GM12801 (cell line): ENCODE data around the gene CRB2.

Source experiments
- CTCF ChIP-seq: IDR thresholded peaks from one replicate; pipeline ENCODE4 v1.5.1; 2011; ENCODE audit warnings: control low read depth; ENCODE audit not compliant: insufficient read length; ENCODE audit errors: extremely low read depth

The CRB2 gene

GRCh38 chr9:123362856-123363255, 6.9 kb downstream of the CRB2 start:
- no peak for TF ChIP-seq CTCF

DNA sequence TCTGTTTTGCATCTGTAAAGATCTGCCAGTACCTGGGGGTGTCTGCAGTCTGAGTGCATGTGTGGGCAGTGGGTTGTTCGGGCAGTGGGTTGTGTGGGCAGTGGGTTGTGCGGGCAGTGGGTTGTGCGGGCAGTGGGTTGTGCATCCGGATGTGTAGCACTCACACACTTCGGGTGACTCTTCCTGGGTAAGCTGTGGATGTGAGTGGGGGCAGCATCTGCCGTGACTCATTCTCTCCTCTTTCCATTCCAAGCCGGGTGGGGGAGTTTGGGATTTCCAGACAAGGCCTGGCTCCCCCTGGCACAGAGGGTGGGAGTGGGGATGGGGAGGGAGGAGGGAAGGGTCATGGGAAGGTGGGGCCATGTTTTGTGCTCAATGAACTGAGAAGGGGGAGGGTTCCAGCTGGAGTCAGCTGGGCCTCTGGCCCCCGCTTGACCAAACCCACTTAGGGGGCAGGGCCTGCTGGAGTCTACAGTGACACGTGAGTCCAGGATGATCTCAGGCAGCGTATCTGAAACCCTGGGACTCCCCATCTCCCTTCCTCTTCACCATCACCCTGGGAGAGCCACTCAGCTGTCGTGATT, 8.3 kb downstream of the CRB2 start:
- TF ChIP-seq CTCF, result no peak

DNA sequence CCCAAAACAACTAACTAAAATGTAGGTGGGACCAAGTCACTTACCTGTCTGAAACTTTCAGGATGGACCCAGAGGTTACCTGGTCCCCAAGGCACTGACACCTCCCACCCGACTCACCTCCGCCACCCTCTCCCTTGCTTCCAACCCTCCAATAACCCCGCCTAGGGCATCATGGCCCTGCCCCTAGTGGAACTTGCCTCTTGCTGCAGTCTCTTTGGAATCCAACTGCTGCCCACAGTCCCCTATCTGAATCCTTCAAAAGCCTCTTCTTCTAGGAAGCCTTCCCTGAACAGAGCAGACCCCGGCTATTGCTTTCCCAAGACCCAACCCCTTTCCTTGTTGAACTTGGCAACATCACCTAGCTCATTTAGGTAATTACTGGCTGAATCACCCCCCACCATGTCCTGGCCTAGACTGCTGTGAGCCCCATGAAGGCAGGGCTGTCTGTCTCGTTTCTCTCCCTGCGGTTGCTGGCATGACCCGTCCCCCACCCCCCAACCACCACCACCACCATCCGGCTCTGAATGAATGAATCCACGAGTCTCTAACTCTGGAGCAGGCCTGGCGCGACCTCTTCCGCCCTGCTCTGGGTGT, 9.4 kb downstream of the CRB2 start:
- TF ChIP-seq CTCF, result no peak

GRCh38 chr9:123365881-123366528, 10.0 kb downstream of the CRB2 start:
- no peak for TF ChIP-seq CTCF

DNA sequence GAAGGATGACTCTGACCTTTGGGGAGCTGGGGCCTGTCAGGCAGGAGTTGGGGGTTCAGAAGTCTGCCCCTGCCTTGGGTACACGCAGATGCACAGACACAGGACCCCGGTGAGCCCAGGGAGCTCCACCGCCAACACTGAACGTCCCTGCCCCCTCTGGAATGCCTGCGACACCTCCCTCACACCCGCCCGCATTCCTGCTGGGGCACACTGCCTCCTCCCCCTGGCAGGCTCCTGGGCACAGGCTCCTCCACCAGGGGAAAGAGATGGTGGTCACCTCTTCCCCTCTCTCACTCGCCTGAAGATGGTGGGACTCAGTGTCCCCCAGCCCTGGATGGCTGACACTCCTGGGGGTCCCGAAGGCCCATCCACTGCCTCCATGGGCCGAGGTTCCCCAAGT, 12.0 kb downstream of the CRB2 start:
- no peak for TF ChIP-seq CTCF

DNA sequence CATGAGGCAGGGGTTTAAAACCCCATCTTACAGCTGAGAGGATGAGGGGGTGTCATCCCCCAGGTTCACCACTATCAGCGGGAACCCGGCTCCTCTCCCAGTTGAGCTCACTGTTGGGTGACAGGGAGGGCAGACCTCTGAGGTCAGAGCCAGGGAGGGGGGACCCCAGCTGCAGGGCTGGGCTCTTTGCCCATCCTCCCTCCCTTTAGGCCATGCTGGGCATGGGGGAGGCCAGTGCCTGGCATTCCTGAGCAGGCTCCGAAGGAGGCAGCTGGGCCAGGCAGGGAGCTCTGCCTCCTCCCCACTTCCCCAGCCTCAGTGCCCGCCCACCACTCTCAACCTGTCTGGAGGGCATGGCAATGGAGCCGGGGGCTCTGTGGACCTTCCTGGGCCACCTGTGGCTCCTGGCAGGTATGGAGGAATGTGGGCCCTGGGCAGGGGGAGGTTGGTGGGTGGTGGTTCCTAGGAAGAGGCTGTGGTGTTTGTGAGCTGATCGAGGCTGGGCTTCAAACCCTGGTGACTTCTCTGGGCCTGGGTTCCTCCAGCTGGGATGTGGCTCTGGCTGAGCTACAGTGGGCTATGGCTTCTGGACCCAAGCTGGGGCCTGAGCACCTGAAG, 12.6 kb downstream of the CRB2 start:
- no peak for TF ChIP-seq CTCF

- TF ChIP-seq CTCF, result no peak
Measured at GRCh38 chr9:123369296-123369695, 13.3 kb downstream of the CRB2 start.
